ENCODE data around the gene GJC2.

DNA sequence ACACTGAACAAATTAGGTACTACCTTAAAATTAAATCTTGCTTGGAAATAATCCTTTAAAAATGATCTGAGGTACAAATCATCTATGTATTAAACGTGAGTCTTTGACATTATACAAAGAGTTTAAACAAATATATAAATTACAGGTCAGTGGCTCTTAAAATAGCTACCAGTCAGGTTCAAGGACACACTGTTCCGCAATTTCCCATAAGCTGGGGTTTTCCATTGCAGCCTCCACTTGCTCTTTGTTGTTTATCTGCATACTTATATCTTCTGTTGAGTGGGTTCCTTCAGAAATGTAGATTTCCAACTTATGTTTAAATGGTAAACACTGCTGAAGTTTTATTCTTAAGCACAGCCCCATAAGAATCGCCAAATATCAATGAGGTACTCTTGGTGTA, 34.9 kb upstream of the GJC2 start:
- TF ChIP-seq, protein P1, sequence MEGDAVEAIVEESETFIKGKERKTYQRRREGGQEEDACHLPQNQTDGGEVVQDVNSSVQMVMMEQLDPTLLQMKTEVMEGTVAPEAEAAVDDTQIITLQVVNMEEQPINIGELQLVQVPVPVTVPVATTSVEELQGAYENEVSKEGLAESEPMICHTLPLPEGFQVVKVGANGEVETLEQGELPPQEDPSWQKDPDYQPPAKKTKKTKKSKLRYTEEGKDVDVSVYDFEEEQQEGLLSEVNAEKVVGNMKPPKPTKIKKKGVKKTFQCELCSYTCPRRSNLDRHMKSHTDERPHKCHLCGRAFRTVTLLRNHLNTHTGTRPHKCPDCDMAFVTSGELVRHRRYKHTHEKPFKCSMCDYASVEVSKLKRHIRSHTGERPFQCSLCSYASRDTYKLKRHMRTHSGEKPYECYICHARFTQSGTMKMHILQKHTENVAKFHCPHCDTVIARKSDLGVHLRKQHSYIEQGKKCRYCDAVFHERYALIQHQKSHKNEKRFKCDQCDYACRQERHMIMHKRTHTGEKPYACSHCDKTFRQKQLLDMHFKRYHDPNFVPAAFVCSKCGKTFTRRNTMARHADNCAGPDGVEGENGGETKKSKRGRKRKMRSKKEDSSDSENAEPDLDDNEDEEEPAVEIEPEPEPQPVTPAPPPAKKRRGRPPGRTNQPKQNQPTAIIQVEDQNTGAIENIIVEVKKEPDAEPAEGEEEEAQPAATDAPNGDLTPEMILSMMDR (IDR thresholded peaks at IDR 0.05), result no peak
- TF ChIP-seq POLR2AphosphoS5 (IDR thresholded peaks at IDR 0.05), result no peak

Data from breast epithelium (tissue), 3 donors.